NCI-H1930 (cell line): ENCODE results near the gene EFCAB11.
A peak's percentile ranks its signal among the peaks of the same experiment; 100 is the strongest.

Source experiments
- DNase-seq, 2 experiments: peaks; one replicate each; lab custom pipeline; 2025; lab: John Stamatoyannopoulos, UW

Gene EFCAB11

DNA sequence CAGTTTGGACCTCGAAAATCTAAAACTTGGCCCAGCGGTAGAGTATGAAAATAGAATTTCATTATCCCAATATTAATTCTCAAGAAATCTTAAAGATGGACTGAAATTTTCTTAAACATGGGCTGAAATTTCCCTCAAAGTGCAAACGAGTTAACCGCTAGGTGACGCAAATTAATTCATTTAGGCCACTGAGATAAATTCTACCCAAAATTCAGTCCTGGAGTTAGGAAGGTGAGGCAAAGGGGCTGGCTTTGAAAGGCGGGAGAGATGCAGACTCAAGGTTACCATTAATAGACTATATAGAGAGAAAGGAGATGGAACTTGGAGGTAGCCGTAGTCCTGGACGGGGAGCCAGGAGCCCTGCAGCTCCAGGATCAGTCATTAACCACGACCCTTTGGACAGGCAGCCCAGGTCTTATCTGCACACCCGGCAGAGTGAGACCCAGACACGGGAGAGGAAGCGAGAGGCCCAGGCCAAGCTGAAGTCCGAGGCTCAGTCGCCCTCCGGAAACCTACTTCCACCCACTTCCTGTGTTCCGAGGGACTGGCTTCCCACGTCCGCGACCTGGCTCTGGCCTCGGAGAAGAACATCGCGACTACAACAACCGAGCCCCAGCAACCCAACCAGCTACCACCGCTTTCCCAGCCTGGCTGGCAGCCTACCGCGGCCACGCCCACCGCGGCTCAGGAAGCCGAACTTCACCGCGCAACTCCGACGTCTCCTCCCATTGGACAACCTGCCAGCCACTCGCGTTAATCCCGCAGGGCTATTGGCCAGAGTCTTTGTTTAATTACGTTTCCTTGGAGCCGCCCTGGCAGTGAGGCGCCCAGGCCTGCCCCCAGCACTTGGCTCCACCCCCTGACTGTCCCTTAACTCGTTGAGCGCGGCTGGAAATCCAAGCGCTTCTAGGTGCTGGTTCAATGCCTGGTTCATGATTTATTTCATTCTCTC is at the start of gene EFCAB11:
Gene EFCAB11 (minus strand): TSS at position 661 of the 952 bp plus-strand sequence. CDS start 70 bp downstream, at position 591.
- DNase-seq, result peak; percentile 67 to 85

- no peak for DNase-seq
Measured at GRCh38 chr14:90003526-90004307, 49.2 kb upstream of the EFCAB11 start.

DNA sequence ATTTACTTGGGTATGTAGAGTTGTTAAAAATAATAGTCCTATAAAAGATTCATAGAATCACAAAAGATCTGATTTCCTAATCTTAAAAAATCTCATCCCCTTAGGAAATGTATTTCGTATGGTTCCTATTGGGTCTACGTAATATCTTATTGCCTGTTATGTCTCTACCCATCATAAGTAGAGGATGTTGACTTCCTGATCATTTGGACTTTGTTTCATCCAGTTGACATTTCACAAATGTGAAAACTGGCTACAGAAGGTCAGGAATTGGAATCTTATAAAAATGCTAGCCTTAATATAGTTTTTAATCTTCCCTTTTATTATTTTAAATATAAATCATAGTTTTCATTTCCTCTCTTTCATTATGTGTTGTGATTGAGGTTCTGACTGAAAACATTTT is 46.4 kb upstream of the EFCAB11 start:
- no peak for DNase-seq

DNA sequence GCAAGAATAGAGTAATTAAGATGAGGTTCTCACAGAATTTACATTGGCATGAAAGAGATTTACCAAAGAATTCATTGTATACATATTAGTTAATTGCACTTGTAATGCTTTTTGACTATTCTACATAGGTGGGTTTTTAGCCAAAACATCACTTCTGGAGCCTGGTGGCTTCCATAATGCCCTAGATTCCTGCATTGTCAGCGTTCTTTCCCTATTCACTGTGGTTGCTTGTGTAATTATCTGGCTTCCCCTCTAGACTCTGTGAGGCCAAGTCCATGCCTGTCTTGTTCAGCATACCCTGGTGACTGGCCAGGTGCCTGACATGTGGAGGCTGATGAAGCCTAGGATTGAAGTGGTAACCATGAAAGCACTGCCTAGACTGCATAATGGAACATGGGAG is 42.4 kb upstream of the EFCAB11 start:
- DNase-seq, result no peak

DNA sequence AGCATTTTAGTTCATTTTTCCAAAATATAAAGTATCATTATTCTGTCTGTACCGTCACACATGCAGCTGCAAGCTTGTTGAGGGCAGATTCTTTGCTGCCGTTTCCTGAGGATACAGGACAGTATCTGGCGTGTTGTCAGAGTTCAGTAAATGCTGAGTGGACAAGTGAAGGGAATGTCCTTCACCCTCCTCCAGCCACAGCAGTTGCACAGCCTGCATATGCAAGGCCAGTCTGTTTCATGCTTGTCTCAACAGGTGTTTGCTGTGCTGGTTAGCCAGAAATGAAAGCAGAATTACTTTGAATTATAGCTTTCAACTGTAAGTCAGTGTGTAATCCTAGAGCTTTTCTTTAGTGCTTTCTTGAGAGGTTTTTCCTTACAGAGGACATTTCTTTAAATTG is 37.7 kb upstream of the EFCAB11 start:
- DNase-seq, result no peak

- DNase-seq, result no peak
Measured at GRCh38 chr14:89990623-89991275, 36.2 kb upstream of the EFCAB11 start.

GRCh38 chr14:89990218-89990617 is 35.7 kb upstream of the EFCAB11 start:
- DNase-seq, result no peak

GRCh38 chr14:89988787-89989186 is 34.3 kb upstream of the EFCAB11 start:
- no peak for DNase-seq

DNA sequence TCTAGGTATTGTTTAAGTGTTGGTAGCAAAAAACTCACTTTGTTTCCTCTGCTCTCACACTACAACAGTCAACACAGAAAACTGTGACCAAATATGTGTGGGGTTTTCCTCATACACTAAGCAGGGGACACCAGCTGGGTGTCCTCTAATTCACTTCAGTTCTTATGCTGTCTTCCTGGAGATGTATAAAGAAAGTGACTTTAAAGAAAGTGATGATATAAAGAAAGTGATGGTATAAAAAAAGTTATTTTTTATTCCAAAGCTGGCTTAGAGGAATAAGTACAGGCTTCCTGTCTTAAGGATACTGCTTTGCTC is 32.6 kb upstream of the EFCAB11 start:
- no peak for DNase-seq

GRCh38 chr14:89986462-89987160 is 32.1 kb upstream of the EFCAB11 start:
- no peak for DNase-seq

DNA sequence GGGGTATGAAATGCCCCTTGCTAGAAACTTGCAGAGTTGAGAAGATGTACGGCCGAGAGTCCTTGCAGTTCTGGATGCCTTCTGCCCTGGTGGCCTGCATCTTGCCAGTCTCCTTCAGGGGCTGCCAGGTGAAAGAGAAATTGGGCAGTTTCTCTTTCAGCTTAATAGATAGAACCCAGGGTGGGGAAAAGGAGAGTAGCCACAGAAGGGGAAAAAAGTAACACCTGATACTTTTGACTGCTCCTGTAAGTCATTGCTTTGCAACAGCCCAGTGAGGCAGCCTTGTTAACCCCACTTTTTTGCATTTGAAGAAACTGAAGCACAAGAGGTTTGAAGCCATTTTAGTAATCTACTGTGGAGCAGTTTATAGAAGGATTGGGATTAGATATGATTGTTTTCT is 28.8 kb upstream of the EFCAB11 start:
- DNase-seq, result no peak

GRCh38 chr14:89978656-89979055 is 24.1 kb upstream of the EFCAB11 start:
- DNase-seq, result no peak

- no peak for DNase-seq
Measured at GRCh38 chr14:89977668-89978067, 23.1 kb upstream of the EFCAB11 start.

GRCh38 chr14:89973234-89973823 is 18.8 kb upstream of the EFCAB11 start:
- peak; percentile 23 to 59 for DNase-seq

DNA sequence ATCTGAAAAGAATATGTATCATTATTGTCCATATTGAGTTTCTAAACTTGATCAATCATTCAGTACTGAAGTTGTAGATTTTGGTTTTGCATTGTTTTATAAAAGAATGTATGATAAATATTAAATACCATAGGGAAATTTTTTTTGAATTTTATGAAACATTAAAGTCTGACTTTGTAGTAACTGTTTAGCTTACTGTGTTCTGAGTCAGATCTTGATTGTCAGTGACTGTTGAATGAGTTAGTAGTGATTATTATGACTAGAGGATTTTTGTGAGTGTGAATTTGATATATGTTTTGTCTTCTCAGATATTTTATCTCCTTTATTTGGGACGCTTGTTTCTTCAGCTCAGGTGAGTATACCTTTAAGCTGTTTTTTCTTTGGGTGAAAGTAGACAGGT is 11.3 kb upstream of the EFCAB11 start:
- no peak for DNase-seq

- no peak for DNase-seq
Measured at GRCh38 chr14:89963288-89963978, 8.9 kb upstream of the EFCAB11 start.

GRCh38 chr14:89960914-89961313 is 6.4 kb upstream of the EFCAB11 start:
- DNase-seq, result no peak

DNA sequence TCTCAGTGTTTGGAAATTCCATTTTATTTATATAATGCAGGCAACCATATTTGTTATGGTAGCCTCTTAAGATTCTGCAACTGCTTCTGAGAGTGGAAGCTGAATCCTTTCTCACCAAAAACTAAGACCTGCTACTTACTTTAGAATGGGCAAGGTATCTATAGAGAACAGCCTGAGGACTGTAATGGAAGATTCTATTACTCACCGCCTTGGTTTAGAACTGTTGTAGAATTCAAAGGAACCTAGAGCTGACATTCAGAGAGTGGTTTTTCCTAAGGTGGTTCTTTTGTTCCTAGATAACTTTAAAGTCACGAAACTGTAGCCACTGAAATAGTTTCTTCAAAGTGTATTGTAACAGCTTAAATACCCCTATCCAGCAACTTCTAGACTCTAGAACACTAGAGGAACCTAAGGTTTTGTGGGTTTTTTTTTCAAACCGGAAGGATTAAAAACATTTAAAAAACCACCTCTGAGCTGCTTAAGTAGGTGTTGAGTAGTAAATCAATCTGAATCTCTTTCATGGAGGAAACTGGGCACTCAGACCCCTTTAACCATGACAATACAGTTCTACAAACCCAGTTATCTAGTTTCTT is 5.4 kb upstream of the EFCAB11 start:
- no peak for DNase-seq

- no peak for DNase-seq
Measured at GRCh38 chr14:89958966-89959365, 4.4 kb upstream of the EFCAB11 start.

GRCh38 chr14:89957791-89958190 is 3.3 kb upstream of the EFCAB11 start:
- DNase-seq, result no peak

GRCh38 chr14:89957376-89957775 is 2.8 kb upstream of the EFCAB11 start:
- no peak for DNase-seq
